ENCODE data around the gene LPAR1.
"Not testable (repeated sequence)": the region's sequence is repeated elsewhere in the genome, so short reads cannot be mapped to it uniquely, and the experiment has no call there.

LPAR1 gene

GRCh38 chr9:110872920-110873319 is 165.3 kb downstream of the LPAR1 start:
- no peak for DNase-seq (ENCODE audit: low read depth)

- DNase-seq (ENCODE audit: low read depth): no peak
Measured at GRCh38 chr9:110871736-110872135, 166.5 kb downstream of the LPAR1 start.

- DNase-seq (ENCODE audit: low read depth): no peak
Measured at GRCh38 chr9:110869931-110870330, 168.3 kb downstream of the LPAR1 start.

GRCh38 chr9:110864011-110864410 is 174.3 kb downstream of the LPAR1 start:
- DNase-seq (ENCODE audit: low read depth): no peak

GRCh38 chr9:110861370-110862110 is 176.7 kb downstream of the LPAR1 start:
- not testable (repeated sequence) for DNase-seq (ENCODE audit: low read depth)

GRCh38 chr9:110856772-110857171 is 181.5 kb downstream of the LPAR1 start:
- DNase-seq (ENCODE audit: low read depth): no peak

- DNase-seq (ENCODE audit: low read depth): no peak
Measured at GRCh38 chr9:110850401-110851135, 187.7 kb downstream of the LPAR1 start.

GRCh38 chr9:110847671-110848070 is 190.6 kb downstream of the LPAR1 start:
- DNase-seq (ENCODE audit: low read depth): no peak

GRCh38 chr9:110846215-110846614 is 192.1 kb downstream of the LPAR1 start:
- DNase-seq (ENCODE audit: low read depth): no peak

GRCh38 chr9:110844121-110844520 is 194.1 kb downstream of the LPAR1 start:
- DNase-seq (ENCODE audit: low read depth): no peak

- no peak for DNase-seq (ENCODE audit: low read depth)
Measured at GRCh38 chr9:110842986-110843385, 195.3 kb downstream of the LPAR1 start.

- DNase-seq (ENCODE audit: low read depth): no peak
Measured at GRCh38 chr9:110842169-110842568, 196.1 kb downstream of the LPAR1 start.

GRCh38 chr9:110837401-110838005 is 200.8 kb downstream of the LPAR1 start:
- DNase-seq (ENCODE audit: low read depth): no peak

GRCh38 chr9:110835859-110836271 is 202.4 kb downstream of the LPAR1 start:
- DNase-seq (ENCODE audit: low read depth): no peak

- no peak for DNase-seq (ENCODE audit: low read depth)
Measured at GRCh38 chr9:110835404-110835803, 202.9 kb downstream of the LPAR1 start.

GRCh38 chr9:110832926-110833325 is 205.3 kb downstream of the LPAR1 start:
- DNase-seq (ENCODE audit: low read depth): no peak

GRCh38 chr9:110830495-110830894 is 207.8 kb downstream of the LPAR1 start:
- no peak for DNase-seq (ENCODE audit: low read depth)

- DNase-seq (ENCODE audit: low read depth): no peak
Measured at GRCh38 chr9:110828264-110828663, 210.0 kb downstream of the LPAR1 start.

GRCh38 chr9:110826400-110826799 is 211.9 kb downstream of the LPAR1 start:
- DNase-seq (ENCODE audit: low read depth): not testable (repeated sequence)

- no peak for DNase-seq (ENCODE audit: low read depth)
Measured at GRCh38 chr9:110825950-110826349, 212.3 kb downstream of the LPAR1 start.

GRCh38 chr9:110825129-110825528 is 213.1 kb downstream of the LPAR1 start:
- not testable (repeated sequence) for DNase-seq (ENCODE audit: low read depth)

Data from activated T-cell treated with anti-CD3 and anti-CD28 coated beads for 1 hour (primary cell).